ENCODE measurements around the gene UMODL1. TPM values are rescaled to one million over a fixed set of nuclear protein-coding genes. Genes with fewer than 3 reads are reported as not detected.

UMODL1 gene
- total and polyA plus RNA-seq, 10 of the 15 experiments (the other 5 are each of a cell fraction or from before 2014, with no cell fraction given): 0.01 to 0.11 (median 0.03) TPM; not detected in 5

GRCh38 chr21:42043961-42044360 is 27.2 kb upstream of the UMODL1 start:
- H3K4me3 ChIP-seq: no peak overlapping the region
- BruUV-seq (replicated peaks): no TSS peak
- no peak overlapping the region for H2AFZ ChIP-seq (ENCODE audit: control insufficient read depth, low read depth, low read length)
- no peak overlapping the region for H3K4me2 ChIP-seq (ENCODE audit: control insufficient read depth, insufficient read depth)
- ChIA-PET CTCF (interaction anchor here (1.1 kb wide), 1 partner anchor 73 kb away, joined by 3 read pairs; no protein-coding TSS in a partner anchor), RAD21 (ENCODE audit: unreplicated experiment) (interaction anchor here (0.8 kb wide), 1 partner anchor 134 kb away, joined by 3 read pairs; no protein-coding TSS in a partner anchor), SMC1A (ENCODE audit: uncharacterized antibody, unreplicated experiment) (no interaction called here), POLR2A (no interaction called here)
- H3K79me2 ChIP-seq (ENCODE audit: control insufficient read depth, insufficient read depth, low read length): no peaks in the 10 kb centered on the region
- no peak for DNase-seq (ENCODE audit: low read depth, low spot score)
- H3K9ac ChIP-seq (ENCODE audit: control insufficient read depth, insufficient read depth, low read length): no peak overlapping the region
- H3K36me3 ChIP-seq (ENCODE audit: control insufficient read depth in 2 of 2, insufficient read depth in 2 of 2, low read length in 1 of 2): no peaks in the 10 kb centered on the region
- TF ChIP-seq IRF5 (IDR thresholded peaks at IDR 0.05; ENCODE audit: borderline replicate concordance) (no peak), PRDM15 (CRISPR knock-in tag; IDR thresholded peaks at IDR 0.05) (no peak), RAD51 (IDR thresholded peaks at IDR 0.05) (no peak), JUNB (IDR thresholded peaks at IDR 0.05) (no peak), PAX8 (IDR thresholded peaks at IDR 0.05) (no peak), SRF (IDR thresholded peaks at IDR 0.05; ENCODE audit: low read depth in 2 of 2, low read length in 2 of 2) (no peak), DPF2 (IDR thresholded peaks at IDR 0.05) (no peak), RB1 (IDR thresholded peaks at IDR 0.05; ENCODE audit: borderline replicate concordance) (no peak), ZNF217 (IDR thresholded peaks at IDR 0.05) (no peak), SPI1 (IDR thresholded peaks at IDR 0.05; ENCODE audit: borderline replicate concordance, insufficient read depth, low read depth, low read length) (no peak), TAF1 (IDR thresholded peaks at IDR 0.05; ENCODE audit: borderline replicate concordance, low read depth, low read length) (no peak), TCF12 (IDR thresholded peaks at IDR 0.05; ENCODE audit: low read depth, low read length) (no peak), SKIL (IDR thresholded peaks at IDR 0.05; ENCODE audit: low read depth, poor library complexity, severe bottlenecking) (no peak), SMC3 (IDR thresholded peaks at IDR 0.05; ENCODE audit: borderline replicate concordance, low read length) (no peak)
- intact Hi-C loops (cut with micrococcal nuclease; ENCODE audit: unreplicated experiment): no loop called here
- no peaks in the 10 kb centered on the region for H3K4me1 ChIP-seq (ENCODE audit: control insufficient read depth, insufficient read depth, low read length)
- ATAC-seq: no peak
- no peaks in the 10 kb centered on the region for H3K9me3 ChIP-seq (replicated peaks; ENCODE audit: control insufficient read depth, insufficient read depth, low read length)
- H4K20me1 ChIP-seq (ENCODE audit: control insufficient read depth, insufficient read depth): no peaks in the 10 kb centered on the region
- 63% methylated on average over 17 of the region's 17 CpGs for WGBS (ENCODE audit: insufficient coverage, insufficient replicate concordance, low lambda C conversion rate, missing lambda C conversion rate)
- in situ Hi-C loops (cut with MboI): loop anchor here (10.0 kb wide), 1 partner anchor 61 kb away; no protein-coding TSS in a partner anchor
- no peak overlapping the region for H3K27ac ChIP-seq (ENCODE audit: control insufficient read depth, insufficient read depth)
- FAIRE-seq: no peak
- no peaks in the 10 kb centered on the region; a peak in 2 of 4 replicates for H3K27me3 ChIP-seq (replicated peaks in 1 of 2; ENCODE audit: control insufficient read depth in 2 of 2, insufficient read depth in 2 of 2, low read length in 1 of 2)

All from GM12878 (cell line).